ENCODE results near the gene CLVS2.

- TF ChIP-seq USF2 (IDR thresholded peaks at IDR 0.05; ENCODE audit: low read depth, low read length) (no peak), CTCF (conservative IDR thresholded peaks at IDR 0.05; ENCODE audit: low read depth, low read length) (no peak), BHLHE40 (IDR thresholded peaks at IDR 0.05; ENCODE audit: low read depth, low read length) (no peak), ELK1 (IDR thresholded peaks at IDR 0.05; ENCODE audit: borderline replicate concordance, low read depth, low read length) (no peak), FOS (IDR thresholded peaks at IDR 0.05; ENCODE audit: low read depth, low read length) (no peak), MAFK (IDR thresholded peaks at IDR 0.05; ENCODE audit: low read depth, low read length) (no peak), RAD21 (IDR thresholded peaks at IDR 0.05; ENCODE audit: low read length) (no peak), POLR2A (IDR thresholded peaks at IDR 0.05; ENCODE audit: low read depth, low read length) (no peak), MXI1 (IDR thresholded peaks at IDR 0.05; ENCODE audit: borderline replicate concordance, low read depth, low read length) (no peak), MAZ (IDR thresholded peaks at IDR 0.05; ENCODE audit: borderline replicate concordance, low read depth, low read length) (no peak), CHD1 (IDR thresholded peaks at IDR 0.05; ENCODE audit: low read depth, low read length) (no peak)
Measured at GRCh38 chr6:123022975-123023374, 26.9 kb downstream of the CLVS2 start.
